GM19455 (cell line): Measurements from ENCODE around the gene XXYLT1.

Experiments
- ATAC-seq: cut with Tn5 transposase; IDR thresholded peaks from one replicate; pipeline ENCODE4 v1.9.1; 2021; ENCODE audit not compliant: unreplicated experiment

The XXYLT1 gene

DNA sequence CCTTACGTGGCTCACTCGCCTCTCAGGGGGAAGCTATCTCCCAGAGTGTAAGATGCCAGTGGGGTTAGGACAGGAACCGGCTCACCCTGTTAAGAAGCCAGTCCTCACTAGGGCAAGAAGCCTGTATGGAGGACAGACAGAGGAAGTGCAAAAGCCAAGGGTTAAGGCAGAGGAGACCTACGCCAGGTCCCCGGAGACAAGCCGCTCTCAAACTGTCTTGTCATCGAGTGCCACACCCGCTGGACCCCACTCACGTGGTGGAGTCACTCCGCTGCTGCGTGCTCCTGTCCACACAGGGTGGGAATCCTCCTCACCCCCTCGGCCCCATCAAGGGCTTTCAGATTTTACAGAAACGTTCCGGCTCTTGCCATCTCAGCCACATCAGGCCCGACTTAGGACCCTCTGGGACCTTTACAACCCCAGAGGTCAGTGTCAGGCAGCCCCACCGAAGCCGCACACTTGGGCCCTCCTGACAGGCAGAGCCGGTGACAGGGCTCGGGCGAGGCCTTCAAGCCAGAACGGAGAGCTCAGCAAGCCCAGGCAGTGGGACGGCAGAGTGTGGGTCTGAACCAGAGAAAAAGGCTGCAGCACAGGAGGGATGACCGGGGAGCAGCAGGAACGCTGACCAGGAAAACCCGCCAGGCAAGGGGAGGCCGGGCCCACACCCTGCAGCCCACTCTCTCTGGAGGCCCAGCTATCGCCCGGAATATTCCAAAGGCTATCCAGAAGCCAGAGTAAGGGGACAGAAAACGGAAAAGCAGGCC is 61.7 kb downstream of the XXYLT1 start:
- ATAC-seq, result no peak

DNA sequence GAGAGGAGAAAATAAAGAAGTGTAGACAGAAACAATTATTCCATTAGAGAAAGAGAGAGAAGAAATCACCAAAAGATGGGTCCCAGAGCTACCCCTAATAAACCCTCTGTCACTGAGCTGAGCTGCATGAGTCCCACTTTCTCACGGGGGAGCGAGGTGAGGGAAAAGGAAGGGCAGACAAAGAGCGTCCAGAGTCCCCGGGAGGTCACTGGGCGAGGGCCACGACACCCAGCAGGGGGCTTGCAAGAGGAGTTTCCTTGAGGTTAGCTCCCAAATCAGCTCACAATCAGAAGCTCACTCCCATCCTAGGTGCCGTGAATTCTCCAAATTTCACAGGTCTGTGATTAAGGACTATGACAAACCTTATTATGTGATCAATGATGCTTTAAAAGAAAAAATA is 62.3 kb downstream of the XXYLT1 start:
- no peak for ATAC-seq

DNA sequence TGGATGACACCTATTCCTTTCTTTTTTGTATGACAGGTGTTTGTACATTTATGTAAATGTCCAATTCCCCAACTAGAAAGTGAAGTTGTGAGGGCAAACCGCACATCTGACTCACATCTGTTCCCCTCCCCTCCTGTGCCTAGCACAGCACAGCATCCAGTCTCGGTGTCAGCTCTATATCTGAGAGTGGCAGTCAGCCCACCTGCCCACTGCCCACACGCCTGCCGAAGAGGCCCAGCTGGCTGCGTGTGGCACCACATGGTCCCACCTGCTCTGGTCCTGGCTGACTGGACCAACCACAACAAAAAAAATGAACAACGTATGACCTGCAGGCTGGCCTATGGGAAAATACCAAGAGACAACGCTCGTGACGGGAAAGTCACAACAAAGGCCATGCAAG is 62.8 kb downstream of the XXYLT1 start:
- peak; percentile 92 for ATAC-seq

DNA sequence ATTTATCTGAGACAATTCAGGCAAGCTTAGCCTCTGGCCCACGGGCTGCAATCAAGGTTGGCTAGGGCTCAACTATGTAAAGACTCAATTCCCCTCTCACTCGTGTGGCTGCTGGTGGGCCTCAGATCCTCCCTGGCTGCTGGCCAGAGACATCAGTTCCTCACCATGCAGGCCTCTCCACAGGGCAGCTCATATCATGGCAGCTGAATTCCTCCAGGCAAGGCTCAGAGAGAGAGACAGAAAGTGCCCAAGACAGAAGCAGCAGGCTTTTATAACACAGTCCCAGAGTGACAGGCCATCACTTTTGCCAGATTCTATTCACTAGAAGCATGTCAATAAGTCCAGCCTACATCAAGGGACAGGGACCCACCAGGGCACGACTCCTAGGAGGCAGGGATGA is 63.2 kb downstream of the XXYLT1 start:
- peak; percentile 32 for ATAC-seq

DNA sequence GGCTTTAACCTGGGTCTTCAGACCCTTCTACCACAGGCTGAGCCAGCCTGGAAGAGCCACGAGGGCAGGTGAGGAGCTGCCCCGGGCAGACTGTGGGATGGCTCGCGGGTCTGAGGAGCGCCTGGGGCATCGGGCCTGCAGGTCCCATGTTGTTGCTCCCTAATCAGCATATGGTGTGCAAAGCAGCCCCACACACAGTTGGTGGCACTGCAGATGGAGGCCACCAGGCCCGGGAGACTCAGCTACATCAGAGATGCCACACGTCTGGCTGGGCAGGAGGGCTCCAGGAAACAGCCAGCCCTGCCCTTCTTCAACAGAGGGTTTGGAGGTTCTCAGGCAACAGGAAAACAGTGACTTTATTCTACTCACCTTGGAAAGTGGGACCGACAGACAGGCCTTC is 63.9 kb downstream of the XXYLT1 start:
- ATAC-seq, result no peak

DNA sequence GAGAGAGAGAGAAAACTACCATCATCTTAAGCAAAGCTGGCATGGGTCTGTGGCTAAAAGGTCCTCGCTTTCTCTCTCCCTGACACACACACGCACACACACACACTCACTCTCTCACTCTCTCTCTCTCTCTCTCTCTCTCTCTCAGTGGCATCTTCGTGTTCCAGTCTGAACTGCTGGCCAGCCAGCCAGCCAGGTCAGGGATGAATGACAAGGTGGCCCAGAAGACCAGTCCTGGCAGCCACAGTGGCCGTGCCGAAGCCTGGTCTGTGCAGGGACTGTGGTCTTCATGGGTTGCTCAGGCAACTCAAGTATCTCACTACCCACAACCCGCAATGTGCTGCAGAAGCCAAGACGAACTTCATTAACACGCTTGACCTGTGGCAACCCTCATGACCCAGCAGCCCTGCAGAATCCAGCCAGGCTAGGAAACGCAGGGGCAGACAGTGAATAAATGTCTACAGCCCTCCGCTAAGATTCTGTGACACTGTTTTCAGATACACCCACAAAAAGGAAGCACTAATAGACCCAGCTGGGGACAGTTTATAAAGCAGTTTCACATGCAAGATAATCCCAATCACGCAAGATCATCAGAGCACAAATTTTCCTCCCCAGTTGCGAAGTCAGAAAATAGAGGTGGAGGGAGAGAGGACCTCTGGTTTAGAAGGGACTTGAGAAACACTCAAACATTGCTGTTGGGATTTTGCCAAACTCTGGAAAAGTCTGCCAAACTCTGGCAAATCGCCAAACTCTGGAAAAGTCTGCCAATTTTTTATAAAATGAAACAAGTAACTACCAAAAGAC is 66.4 kb downstream of the XXYLT1 start:
- no peak for ATAC-seq

DNA sequence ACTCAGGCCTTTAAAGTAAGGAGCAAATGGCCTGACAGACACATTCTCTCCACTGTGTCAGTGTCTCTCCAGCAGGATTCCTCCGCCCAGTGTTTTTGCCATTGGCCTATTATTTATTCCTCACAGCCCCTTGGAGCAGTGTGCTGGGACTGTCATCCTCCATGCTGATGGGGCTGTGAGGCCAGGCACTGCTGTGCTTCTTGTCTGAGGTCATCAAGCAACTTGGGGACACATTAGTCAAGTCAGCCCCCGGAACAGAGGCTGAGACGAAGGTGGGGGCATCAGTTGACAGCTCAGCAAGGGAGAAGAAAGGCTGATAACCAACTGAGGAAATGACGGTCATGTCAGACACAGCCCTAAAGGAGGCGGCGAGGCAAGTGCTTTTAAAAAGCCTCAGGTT is 67.4 kb downstream of the XXYLT1 start:
- ATAC-seq, result no peak

DNA sequence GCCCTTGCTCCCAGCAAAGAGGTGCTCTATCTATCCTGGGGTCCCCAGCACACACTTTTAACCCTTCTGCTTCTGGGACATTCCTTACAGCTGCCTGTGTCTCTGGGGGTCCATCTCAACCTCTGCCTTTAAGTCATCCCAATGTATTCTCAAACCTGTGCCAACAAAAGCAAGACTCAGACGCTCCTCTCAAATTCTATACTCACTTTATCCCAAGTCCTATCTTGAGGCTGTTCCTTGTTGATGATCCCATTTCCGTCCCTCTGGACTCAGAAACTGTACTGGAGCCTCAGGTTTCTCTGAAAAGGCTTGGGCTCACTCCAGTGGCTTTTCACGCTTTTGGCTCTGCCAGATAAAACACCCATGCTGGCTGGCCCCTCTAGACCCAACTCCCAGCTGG is 69.7 kb downstream of the XXYLT1 start:
- no peak for ATAC-seq

DNA sequence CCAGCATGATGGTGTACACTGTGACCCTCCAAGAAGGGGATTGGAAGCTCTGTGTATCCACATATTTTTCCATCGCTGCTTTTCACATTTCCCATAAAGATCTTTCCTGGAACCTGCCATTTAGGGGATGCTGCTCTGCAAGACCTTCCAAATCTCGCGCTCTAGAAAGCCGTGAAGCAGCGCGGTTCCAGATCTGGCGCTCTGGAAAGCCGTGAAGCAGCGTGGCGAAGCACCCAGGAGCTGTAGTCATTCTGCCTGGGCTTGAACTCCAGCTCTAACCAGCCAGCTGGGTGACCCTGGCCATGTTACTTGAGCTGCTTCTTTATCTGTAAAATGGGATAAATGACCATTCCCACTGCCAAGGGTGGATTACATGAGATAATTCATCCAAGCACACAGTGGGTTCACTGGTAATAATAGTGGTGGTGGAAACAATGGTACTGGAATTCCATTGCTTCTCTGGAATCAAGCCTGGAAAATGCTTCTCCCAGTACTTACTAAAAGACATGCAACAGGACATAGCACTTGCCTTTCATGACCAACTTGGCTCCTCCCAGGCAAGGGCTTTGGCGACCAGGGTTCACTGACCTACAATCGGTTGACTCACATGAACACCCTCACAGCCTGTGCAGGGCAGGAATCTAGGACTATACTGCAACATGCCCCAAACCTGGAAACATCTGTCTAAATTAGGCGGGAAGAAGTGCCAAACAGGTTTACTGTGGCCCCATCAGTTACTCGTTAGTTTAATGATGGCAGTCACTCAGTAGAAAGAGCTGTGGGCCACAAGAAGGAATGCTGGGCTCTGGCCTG is 70.7 kb downstream of the XXYLT1 start:
- ATAC-seq, result no peak

DNA sequence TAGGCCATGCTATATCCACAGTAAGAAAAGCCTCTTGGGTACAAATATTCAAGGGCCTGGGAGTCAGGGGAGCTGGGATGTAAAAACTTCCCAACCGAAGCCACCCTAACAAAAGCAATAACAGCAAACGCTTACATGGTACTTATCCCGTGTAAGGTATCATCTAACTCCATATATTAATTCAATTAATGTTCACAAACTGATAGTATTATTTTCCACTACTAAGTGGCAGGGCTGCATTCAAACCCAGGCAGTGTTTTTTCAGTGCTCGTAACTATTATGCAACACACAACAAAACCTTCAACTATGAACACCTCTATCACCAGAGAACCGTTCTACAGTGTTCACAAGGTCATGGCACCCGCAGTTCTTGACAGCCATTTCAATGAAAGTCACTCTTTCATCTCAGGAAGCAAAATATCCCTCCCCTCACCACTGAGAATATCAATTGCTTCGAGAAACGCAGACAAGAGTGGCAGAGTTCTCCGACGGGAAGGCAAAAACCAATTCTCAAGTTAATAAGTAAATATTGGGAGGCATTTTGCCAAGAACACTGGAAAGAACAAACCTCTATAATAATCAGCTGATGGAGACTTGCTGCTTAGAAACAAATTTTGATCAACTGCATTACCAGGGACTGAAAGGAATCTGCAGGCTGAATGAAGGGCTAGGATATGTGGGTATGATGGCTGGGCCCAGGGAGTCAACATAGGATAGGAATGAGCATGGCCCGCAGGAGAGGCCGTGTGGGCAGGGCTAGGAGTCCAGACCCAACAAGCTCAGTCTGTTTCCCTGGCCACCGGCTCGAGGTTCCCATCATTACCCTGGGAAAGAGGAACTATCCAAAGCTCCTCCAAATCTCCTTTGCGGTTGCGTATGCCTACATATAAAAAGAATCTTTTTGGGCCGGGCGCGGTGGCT is 72.3 kb downstream of the XXYLT1 start:
- ATAC-seq, result no peak

DNA sequence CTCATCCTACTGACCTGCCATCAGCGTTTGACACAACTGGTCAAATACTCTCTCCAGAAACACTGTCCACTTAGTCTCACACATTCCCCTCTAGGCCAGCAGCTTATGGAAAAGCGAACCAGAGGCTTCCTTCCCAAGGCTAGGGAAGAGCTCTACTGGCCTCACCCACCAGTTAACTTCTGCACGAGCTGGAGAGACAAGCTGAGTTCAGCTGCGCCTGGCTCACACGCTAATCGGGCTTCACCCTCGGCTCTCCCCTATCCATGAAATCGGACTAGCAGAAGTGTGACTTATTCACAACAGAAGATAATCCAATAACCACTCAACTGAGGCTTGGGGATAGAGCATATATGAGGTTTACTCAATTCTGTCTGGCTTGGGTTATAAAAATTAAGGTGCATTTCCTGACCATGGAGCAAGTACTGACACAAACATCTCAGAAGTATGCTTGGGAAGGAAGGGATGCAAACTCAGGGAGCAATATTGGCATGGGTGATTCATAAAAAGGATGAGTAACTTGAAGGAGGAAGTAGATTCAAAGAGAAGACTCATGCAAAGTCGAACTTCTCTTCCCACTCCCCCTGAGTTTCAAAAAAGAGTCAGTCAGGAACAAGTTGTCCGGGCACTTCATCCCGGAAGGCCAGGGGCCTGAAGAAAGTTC is 73.1 kb downstream of the XXYLT1 start:
- no peak for ATAC-seq

DNA sequence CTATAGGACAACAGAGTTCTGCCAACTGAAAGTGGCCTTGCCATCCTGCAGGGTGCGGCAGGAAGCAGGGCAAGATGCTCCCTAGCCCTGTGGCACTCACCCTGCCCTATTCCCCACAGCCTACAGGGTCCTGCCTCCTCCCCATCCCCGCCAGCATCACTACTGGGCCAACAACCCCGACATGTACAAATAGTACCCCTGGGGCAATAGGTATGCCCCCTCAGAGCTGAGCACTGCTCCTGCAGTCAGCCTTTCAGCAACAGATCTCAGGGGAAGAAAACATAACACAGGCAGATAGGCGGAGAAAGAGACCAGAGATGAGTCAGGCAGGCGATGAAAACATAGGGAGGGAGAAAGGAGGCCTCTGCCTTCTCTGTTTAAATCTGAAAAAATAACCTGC is 74.7 kb downstream of the XXYLT1 start:
- ATAC-seq, result no peak

DNA sequence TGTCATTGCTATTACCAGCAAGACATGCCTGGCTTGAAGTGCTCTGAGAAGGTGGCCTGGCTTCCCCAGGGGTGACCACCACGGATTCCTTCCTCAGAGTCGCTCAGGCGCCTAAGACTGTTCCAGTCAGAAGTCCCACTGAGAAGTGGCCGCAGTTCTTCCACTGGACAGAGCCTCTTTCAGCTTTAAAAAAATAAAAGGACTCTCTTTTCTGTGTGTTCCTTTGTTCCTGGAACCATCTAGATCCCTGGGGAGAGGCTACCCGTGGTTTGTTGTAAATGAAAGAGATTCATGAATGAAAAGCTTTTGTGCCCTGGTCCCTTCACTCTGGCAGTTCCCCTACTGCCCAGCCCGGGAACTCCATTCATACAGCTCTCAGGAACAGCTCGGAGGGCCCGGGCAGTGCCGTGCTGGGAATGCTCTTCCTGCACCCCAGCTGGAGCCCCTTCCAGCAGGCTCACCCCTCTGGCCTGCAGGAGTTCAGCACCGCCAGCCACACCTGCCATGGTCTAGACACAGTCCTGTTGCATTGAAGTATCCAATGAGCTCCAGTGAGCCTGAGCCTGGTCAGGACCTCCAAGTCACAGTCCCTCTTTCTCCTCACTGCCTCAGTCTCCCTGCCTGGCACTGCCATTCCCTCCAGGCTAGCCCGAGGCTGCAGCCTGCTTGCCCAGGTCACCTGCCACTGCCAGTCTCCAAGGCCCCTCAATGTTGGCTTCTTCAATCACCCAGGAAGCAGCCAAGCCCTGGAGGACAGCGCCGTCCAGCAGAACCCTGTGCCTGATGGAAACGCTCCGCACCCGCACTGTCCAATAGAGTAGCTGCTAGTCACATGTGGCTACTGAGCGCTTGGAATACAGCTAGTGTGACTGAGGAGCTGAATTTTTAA is 75.4 kb downstream of the XXYLT1 start:
- no peak for ATAC-seq

DNA sequence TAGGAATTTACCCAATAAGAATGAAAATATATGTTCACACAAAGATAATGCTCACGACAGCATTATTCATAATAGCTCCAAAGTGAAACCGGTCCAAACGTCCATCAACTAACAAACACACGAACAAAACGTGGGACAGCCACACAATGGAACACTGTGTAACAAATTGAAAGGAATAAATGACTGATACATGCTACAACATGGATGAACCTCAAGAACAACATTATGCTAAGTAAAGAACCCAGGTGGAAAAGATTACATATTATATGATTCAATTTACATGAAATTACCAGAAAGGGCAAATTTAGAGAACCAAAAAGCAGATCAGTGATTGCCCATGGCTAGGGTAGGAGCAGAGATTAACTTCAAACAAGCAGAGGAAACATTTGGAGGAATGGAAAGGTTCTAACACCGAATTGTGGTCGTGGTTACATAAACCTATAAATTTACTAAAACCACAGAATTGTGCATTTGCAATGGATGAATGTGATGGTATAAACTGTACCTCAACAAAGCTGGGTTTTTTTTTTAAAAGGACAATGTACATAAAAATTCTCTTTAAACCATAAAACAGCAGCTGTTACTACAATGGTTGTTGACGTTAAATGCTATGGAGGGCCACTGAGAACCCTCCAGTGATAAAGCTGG is 76.3 kb downstream of the XXYLT1 start:
- no peak for ATAC-seq

DNA sequence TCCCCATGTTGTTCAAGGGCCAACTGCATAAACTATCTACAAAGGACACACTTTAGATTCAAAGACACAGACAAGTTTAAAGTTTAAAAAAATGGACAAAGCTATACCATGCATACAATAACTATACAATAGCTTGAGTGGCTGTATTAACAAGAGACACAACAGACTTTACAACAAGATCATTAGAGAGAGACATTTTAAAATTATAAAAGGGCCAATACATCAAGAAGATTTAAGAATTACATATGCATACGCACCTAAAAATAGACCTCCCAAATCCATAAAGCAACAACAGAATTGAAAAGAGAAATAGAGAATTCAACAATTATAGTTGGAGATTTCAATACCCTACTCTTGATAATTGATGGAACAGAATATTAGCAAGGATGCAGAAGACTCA is 79.4 kb downstream of the XXYLT1 start:
- ATAC-seq, result no peak

DNA sequence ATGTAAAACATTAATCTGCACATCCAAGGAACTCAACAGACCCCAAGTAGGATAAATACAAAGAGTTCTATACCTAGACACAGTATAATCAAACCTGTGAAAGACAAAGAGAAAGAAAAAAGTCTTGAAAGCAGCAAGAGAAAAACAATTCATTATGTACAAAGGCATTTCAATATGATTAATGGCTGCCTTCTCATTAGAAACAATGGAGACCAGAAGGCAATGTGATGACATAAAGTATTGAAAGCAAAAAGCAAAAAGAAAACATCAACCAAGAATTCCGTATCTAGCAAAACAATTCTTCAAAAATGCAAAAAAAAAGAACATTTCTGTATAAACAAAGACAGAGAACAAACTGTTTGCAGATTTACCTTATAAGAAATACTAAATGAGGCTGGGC is 81.1 kb downstream of the XXYLT1 start:
- ATAC-seq, result no peak

DNA sequence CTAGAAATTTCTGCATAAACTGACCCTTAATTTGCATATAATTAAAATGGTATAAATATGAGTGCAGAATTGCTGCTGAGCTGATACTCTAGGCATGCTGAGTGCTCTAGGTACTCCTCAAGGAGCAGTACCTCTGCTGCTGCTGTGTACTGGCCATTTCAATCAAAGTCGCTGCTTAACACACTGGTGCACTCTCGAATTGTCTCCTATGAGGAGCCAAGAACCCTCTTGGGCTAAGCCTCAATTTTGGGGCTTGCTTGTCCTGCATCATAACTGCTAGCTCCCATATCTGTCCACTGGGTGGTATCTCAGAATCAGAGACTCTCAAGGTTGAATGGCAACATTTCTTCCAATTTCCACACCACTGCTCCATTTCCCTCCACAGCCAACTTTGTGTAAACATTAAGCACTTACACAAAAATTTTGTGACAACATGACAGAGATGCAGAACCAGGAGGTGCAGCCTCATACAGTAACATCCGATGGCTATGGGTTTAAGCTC is 82.5 kb downstream of the XXYLT1 start:
- no peak for ATAC-seq

DNA sequence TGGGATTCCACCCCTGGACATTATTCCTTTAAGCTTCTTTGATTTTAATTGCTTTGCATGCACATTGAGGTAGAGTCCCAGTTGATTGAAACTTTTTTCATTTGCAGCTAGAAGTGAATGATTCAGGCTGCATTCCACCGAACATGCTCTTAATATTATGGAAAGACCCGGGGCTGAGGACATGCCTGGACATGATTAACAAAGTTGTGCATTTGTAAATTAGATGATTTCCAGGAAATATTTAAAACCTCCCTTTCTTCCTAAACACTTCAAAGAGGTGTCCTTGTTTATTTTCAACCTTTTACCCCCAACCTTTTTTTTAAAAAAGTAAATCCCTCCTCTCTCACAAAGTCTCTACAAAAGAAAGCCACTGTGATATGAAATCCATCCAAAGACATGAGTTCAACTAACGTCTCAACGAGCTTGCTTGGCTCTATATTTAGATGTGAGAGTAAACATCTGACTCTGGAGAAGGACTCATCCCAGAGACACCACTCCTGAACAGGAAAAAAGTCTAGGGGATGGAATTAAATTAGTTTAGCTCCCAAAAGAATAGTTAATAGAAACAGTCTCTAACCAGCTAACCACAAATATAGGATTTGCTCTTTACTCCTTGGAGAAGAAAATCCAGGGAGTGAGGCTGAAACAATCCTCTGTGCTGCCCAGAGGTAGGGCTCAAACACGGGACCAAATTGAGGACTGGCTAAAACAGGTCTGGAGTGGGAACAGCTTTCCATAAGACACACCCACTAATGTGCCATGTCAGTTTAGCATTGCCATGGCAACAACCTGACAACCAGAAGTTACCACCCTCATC is 83.1 kb downstream of the XXYLT1 start:
- ATAC-seq, result no peak
